ENCODE results near the gene PREPL.
"Not testable (repeated sequence)": the region's sequence is repeated elsewhere in the genome, so short reads cannot be mapped to it uniquely, and the experiment has no call there.

Gene PREPL

DNA sequence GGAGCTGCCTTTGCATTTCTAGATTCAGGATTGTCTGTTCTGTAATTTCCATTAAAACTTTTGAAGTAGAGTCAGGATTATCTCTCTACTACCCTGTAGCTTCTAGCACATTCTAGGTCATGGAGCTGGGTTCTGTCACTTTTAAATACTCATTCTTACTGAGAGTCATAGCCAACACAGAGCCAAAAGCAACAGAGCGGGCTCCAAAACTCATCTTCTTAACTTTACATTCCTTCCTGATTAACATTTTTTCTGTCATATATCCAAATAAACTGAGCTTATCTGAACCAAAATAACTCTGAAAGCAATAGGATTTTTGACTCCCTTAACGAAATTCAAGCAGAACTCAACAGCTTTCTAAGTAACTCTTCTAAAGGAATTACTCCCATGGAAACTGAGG, 12.9 kb downstream of the PREPL start:
- DNase-seq (ENCODE audit: low read depth in 3 of 3), result no peak

- DNase-seq (ENCODE audit: low read depth in 3 of 3), result no peak
These were observed 13.8 kb downstream of the PREPL start for GRCh38 chr2:44347526-44347925.

DNA sequence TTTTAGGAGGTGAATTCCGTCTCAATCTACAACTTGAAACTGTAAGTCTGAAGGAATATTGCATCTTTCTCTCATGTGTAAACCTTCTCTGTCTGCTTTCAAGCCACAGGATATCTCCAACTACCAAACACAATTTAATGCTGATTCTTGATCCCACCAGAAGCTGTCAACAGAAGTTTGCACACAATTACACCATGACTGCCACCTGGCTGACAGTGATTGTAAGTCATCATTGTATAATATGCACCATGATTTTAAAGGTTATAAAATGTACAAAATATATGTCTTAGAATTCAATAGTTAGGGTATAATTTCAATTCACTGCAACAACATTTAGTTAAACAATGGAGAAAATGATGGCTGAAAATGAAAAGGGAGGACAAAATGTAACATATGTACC, 18.4 kb downstream of the PREPL start:
- DNase-seq (ENCODE audit: low read depth in 3 of 3), result no peak

GRCh38 chr2:44335806-44336538, 25.3 kb downstream of the PREPL start:
- no peak for DNase-seq (ENCODE audit: low read depth in 3 of 3)

- DNase-seq (ENCODE audit: low read depth in 3 of 3), result no peak
These were observed 27.3 kb downstream of the PREPL start for GRCh38 chr2:44333994-44334393.

- no peak for DNase-seq (ENCODE audit: low read depth in 3 of 3)
These were observed 30.5 kb downstream of the PREPL start for GRCh38 chr2:44330801-44331200.

- DNase-seq (ENCODE audit: low read depth in 3 of 3), result no peak
These were observed 32.0 kb downstream of the PREPL start for GRCh38 chr2:44329343-44329742.

GRCh38 chr2:44328750-44329149, 32.5 kb downstream of the PREPL start:
- DNase-seq (ENCODE audit: low read depth in 3 of 3), result no peak

- DNase-seq (ENCODE audit: low read depth in 3 of 3), result no peak
These were observed 34.6 kb downstream of the PREPL start for GRCh38 chr2:44326548-44327264.

DNA sequence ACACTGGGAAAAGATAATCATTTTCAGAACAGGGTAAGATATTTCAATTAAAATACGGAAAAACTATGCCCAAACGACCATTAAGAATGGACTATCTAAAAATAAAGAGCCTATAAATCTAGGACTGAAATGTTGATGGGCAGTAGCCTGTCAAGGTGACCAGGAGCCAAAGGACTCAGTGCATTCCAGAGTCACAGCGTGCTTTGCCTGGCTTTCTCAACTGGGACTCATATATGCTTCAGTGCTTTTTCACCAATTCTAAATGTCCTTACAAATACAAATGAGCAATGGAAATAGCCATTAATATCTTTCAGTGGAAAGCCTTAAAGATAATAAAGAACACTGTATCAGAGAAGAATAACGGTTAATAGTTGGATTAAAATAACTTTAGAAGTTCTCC, 35.4 kb downstream of the PREPL start:
- DNase-seq (ENCODE audit: low read depth in 3 of 3), result no peak

DNA sequence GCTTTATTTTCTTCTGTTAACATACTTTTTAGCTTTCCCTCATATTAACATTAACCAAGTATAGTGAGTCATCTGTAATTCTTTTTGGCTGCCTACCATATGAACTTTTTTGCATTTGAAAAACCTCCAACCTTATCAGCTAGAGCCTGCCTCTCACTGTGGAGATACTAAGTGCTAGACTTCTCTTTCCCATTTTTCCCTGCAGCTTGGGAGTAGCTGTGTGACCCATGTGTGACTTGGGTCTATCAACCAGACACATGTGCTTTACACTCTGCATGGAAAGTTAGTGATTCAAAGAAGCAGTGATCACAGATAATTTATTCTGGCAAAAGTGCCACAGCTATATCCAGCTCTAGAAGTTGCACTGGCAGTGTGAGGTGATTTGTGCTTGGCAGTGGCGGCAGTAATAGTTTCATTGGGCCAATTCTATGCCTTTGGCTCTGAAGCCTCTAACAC, 36.3 kb downstream of the PREPL start:
- DNase-seq (ENCODE audit: low read depth in 3 of 3), result no peak

DNA sequence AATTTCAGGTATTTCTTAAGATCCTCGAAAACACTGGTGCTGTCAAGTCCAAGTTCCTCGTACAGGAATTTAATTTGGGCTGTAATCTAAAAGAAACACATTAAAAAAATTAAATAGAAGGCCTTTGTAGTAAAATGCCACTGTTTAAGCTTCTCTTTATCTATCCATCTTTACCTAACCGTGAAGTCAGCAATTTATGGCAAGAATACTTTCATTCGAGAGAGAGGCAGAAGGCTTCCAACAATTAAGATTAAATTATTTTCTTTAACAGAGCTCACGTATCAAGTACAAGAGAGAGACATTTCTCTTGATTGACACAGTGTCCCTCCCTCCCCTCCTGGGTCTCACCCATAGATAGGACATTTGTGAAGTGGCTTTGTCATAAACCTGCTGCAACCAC, 39.9 kb downstream of the PREPL start:
- no peak for DNase-seq (ENCODE audit: low read depth in 3 of 3)

DNA sequence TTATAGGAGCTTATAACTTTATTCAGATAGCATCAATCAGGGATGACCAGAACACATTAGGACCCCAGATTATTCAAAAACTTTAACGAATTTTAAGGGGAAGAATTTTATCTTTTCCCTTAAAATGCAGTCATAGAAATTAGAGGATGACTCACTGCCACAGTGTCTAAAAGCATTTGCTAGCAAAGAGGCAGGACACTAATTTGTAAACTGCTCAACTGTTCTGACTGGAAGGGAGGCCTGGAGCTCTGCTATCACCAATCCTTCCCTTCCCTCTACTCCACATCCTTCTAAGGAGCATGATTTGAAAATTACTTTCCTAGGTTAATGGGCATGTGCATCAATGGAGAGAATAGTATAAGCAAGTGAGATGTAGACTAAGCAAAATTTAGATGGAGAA, 40.5 kb downstream of the PREPL start:
- DNase-seq (ENCODE audit: low read depth in 3 of 3), result no peak

DNA sequence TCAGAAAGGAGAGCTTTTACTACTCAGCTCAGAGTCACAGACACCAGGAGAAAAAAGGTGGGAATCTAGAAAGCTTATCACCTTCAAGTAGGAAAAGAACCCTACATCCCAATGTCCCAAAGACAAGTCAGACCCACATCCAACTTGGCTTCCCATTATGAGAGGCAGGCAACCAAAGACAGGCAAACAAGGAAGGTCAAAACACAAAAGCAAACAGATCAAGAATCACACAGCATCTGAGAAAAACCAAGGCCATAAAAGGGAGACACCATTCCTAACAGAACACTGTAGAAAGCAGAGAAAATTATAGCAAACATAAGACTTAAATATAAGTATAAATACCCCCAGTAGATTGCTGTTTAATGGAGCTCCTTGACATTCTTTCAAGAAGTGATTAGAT, 45.3 kb downstream of the PREPL start:
- DNase-seq (ENCODE audit: low read depth in 3 of 3), result no peak

DNA sequence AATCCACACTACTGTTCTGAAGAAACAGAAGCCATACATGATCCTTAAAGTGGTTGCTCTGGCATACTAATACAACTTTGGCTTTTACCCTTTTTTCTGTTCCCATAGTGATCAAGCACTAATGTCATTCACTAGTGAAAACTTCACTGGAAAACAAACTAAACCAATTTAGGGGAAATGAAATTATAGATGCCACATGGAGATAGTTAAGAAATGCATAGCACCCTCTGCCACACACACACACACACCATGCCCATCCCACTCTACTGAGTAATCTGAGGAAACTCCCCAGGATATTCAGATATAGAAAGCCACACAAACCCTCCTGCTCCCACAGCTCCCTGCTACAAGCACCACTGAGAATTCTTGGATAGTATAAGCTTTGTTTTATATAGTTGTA, 46.9 kb downstream of the PREPL start:
- DNase-seq (ENCODE audit: low read depth in 3 of 3), result no peak

- DNase-seq (ENCODE audit: low read depth in 3 of 3), result no peak
These were observed 51.0 kb downstream of the PREPL start for GRCh38 chr2:44310287-44310686.

- no peak for DNase-seq (ENCODE audit: low read depth in 3 of 3)
These were observed 55.4 kb downstream of the PREPL start for GRCh38 chr2:44305882-44306281.

DNA sequence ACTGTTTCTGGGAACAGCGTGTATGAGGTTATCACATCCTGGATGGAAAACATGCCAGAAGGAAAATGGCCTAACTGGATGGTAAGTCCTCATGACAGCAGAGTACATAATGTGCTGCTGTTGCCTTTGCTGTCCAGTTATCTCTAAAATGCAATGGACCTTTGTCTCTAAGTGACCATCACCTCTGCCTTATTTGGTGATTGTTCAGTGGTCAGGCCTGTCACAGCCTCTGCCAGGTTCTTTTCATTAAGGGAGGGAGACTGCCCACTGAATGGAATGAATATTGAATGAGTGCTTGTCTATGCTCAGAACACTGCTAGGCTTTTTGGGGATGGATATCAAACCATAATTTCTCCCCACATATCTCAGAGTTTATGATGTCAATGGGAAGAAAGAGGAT, 57.0 kb downstream of the PREPL start:
- no peak for DNase-seq (ENCODE audit: low read depth in 3 of 3)

DNA sequence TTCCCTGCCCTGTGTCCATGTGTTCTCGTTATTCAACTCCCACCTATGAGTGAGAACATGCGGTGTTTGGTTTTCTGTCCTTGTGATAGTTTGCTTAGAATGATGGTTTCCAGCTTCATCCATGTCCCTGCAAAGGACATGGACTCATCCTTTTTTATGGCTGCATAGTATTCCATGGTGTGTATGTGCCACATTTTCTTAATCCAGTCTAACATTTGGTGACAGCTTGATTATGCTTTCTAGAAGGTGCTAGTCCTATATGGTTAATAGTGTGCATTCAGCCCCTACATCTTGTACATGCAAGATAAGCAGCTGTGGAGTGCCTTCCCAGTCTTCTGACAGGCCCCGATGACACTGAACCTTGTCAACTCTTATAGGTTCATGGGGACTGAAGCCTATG, 57.5 kb downstream of the PREPL start:
- DNase-seq (ENCODE audit: low read depth in 3 of 3), result not testable (repeated sequence)

DNA sequence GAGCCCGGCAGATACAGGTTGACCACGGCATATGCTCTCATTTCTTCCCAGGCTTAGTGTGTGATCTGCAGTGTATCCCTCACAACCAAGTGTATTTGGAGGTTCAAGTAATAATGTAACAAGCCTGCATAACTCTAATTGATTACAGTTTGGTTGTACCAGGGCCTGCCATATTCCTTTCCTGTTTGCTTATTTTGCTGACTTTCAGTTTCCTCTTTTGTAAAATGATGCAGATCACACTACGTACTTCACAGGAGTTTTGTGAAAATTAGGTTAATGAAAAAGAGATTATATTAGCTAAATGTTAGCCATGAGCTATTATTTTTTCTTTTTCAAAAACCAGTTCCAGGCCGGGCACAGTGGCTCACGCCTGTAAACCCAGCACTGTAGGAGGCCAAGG, 60.2 kb downstream of the PREPL start:
- DNase-seq (ENCODE audit: low read depth in 3 of 3), result no peak

- no peak for DNase-seq (ENCODE audit: low read depth in 3 of 3)
These were observed 61.7 kb downstream of the PREPL start for GRCh38 chr2:44299635-44300034.

DNA sequence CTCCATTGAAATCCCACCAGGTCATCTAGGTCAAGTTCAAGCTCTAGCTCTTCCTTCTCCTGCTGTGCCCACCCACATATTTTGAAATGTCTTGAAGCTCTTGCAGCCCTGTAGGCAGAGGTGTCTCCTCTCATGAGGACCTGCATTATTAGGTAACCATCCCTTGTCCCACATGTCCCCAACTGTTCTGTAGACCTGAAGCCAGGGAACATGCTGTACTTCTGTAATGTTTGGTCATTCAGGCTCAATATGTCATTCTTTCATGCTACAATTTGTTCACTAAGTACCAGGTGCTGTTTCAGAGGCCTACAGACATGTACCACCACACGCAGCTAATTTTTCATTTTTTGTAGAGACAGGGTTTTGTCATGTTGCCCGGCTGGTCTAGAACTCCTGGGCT, 63.9 kb downstream of the PREPL start:
- DNase-seq (ENCODE audit: low read depth in 3 of 3), result no peak

DNA sequence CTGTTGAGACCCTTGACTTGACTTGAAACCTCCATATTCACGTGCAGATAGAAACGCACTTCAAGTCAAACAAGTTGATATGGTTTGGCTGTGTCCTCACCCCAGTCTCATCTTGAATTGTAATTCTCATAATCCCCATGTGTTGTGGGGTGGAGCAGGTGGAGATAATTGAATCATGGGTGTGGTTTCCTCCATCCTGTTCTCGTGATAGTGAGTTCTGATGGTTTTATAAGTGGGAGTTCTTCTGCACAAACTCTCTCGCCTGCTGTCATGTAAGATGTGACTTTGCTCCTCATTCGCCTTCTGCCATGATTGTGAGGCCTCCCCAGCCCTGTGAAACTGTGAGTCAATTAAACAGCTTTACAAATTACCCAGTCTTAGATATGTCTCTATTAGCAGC, 64.6 kb downstream of the PREPL start:
- DNase-seq (ENCODE audit: low read depth in 3 of 3), result no peak
